IPS-18a (cell line): ENCODE results near the gene KCNE4.

Experiments used
- H3K27ac ChIP-seq: one replicate; pipeline ENCODE4 v1.5.1; 2013; ENCODE audit warnings: low read length
- H3K27me3 ChIP-seq: one replicate; pipeline ENCODE4 v1.6.1; 2013; ENCODE audit warnings: mild to moderate bottlenecking, low read length; ENCODE audit not compliant: control insufficient read depth, insufficient read depth
- H3K36me3 ChIP-seq: one replicate; pipeline ENCODE4 v1.6.1; 2013; ENCODE audit warnings: low read depth, low read length; ENCODE audit not compliant: control insufficient read depth
- H3K4me1 ChIP-seq: one replicate; pipeline ENCODE4 v1.6.1; 2013; ENCODE audit warnings: low read depth, low read length; ENCODE audit not compliant: control insufficient read depth
- H3K4me3 ChIP-seq: one replicate; pipeline ENCODE4 v1.5.1; 2013; ENCODE audit warnings: low read length
- H3K9ac ChIP-seq: one replicate; pipeline ENCODE4 v1.6.1; 2013; ENCODE audit warnings: mild to moderate bottlenecking, low read length, moderate library complexity
- H3K9me3 ChIP-seq: one replicate; pipeline ENCODE4 v1.6.1; 2013; ENCODE audit warnings: low read depth, low read length; ENCODE audit not compliant: control insufficient read depth

KCNE4 gene

GRCh38 chr2:223052548-223053483 is 826 bp downstream of the KCNE4 start:
- no peaks in the 10 kb centered on the region for H3K27me3 ChIP-seq
- H3K4me3 ChIP-seq: no peak overlapping the region
- peaks cover 16% of the 10 kb centered on the region for H3K4me1 ChIP-seq
- H3K27ac ChIP-seq: no peak overlapping the region
- H3K36me3 ChIP-seq: no peaks in the 10 kb centered on the region
- no peaks in the 10 kb centered on the region for H3K9me3 ChIP-seq
- H3K9ac ChIP-seq: no peak overlapping the region

DNA sequence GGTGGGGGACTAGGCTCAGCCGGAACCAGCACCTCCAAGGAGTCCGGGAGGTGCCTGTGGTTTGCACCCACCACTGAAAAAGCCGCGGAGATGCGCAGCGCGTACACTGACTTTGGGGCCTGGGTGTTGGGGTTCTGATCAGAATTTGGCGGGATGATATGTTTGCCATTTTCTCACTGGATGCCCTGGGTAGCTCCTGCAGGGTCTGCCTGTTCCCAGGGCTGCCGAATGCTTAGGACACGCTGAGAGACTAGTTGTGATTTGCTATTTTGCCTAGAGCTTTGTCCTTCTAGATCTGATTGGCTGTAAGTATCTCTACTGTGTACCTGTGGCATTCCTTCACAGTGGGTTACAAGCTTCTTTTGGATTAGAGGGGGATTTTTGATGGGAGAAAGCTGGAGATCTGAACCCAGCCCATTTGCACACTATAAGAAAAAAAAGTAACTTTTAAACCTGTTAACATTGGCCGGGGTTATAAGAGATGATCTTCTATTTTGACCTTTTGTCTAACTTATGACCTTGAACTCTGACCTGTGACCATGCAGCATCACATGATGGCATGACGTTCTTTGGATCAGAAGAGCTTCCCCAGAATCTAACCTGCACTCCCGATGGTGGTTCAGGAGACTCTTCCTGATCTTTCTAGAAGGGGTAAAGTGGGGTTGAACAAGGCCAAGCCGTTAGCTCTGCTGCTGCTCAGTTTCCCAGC is 1.6 kb downstream of the KCNE4 start:
- Histone ChIP-seq H3K9me3 (no peaks in the 10 kb centered on the region), H3K4me1 (peaks cover 16% of the 10 kb centered on the region), H3K9ac (no peak overlapping the region), H3K27me3 (no peaks in the 10 kb centered on the region), H3K36me3 (no peaks in the 10 kb centered on the region), H3K27ac (no peak overlapping the region), H3K4me3 (no peak overlapping the region)

GRCh38 chr2:223054193-223054781 is 2.3 kb downstream of the KCNE4 start:
- no peaks in the 10 kb centered on the region for H3K27me3 ChIP-seq
- H3K27ac ChIP-seq: no peak overlapping the region
- H3K36me3 ChIP-seq: no peaks in the 10 kb centered on the region
- H3K9me3 ChIP-seq: no peaks in the 10 kb centered on the region
- no peak overlapping the region for H3K9ac ChIP-seq
- H3K4me3 ChIP-seq: no peak overlapping the region
- peaks cover 16% of the 10 kb centered on the region for H3K4me1 ChIP-seq

GRCh38 chr2:223055140-223055539 is 3.1 kb downstream of the KCNE4 start:
- Histone ChIP-seq H3K4me3 (no peak overlapping the region), H3K9me3 (no peaks in the 10 kb centered on the region), H3K36me3 (no peaks in the 10 kb centered on the region), H3K27me3 (no peaks in the 10 kb centered on the region), H3K9ac (no peak overlapping the region), H3K27ac (no peak overlapping the region), H3K4me1 (peaks cover 16% of the 10 kb centered on the region)

DNA sequence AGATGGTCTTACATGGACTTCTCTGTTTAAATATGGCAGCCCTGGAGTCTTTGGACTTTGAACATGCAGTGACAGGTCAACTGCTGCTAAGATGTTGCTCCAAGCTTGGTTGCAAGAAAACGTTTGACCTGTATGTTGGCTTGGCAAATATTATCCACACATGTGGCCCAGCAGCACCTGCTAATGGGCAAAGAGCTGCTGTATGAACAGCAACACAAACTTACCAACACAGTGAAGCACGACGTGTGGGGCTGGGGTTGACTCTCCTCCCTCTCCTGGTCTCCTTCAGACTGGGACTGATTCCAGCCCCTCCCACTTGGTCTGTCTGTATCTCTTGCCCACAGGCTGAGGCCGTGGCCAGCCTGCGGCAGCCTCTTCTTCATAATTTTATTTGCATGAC is 3.8 kb downstream of the KCNE4 start:
- H3K9ac ChIP-seq: no peak overlapping the region
- peaks cover 16% of the 10 kb centered on the region for H3K4me1 ChIP-seq
- no peak overlapping the region for H3K4me3 ChIP-seq
- H3K27ac ChIP-seq: no peak overlapping the region
- no peaks in the 10 kb centered on the region for H3K36me3 ChIP-seq
- H3K9me3 ChIP-seq: no peaks in the 10 kb centered on the region
- H3K27me3 ChIP-seq: no peaks in the 10 kb centered on the region

DNA sequence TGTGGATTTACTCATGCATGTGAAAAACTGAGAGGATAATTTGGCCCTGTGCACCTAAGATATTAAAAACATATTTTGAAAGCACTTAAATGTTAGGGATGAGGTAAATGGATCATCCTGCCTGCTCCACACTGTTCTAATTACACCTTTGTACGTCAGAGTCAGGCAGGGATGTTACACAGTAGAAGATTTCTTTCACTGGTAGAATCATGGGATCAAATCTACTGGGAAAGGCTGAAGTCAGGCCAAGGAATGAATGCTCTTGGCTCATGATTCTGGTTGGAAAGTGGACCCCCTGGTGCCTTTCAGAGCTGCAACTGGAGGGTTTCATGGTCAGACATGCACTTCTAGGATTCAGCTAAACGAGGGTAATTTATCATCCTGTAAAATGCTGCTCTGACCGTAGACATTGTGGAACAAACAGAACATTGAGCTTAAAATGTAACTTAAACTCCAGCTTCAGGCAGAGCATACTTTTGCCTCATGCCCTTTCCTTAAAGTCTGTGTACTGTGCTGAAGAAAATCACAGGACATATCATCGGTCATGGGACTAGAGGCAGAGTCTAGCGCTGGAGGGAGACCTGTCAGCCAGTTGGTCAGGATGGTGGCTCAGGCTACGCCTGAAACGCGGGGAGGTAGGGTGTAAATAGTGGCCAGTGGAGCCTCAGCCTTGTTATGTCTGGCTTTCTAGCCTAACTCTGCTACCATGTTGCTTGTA is 4.9 kb downstream of the KCNE4 start:
- Histone ChIP-seq H3K27ac (no peak overlapping the region), H3K4me1 (peaks cover 8% of the 10 kb centered on the region), H3K4me3 (no peak overlapping the region), H3K9ac (no peak overlapping the region), H3K9me3 (no peaks in the 10 kb centered on the region), H3K36me3 (no peaks in the 10 kb centered on the region), H3K27me3 (no peaks in the 10 kb centered on the region)

DNA sequence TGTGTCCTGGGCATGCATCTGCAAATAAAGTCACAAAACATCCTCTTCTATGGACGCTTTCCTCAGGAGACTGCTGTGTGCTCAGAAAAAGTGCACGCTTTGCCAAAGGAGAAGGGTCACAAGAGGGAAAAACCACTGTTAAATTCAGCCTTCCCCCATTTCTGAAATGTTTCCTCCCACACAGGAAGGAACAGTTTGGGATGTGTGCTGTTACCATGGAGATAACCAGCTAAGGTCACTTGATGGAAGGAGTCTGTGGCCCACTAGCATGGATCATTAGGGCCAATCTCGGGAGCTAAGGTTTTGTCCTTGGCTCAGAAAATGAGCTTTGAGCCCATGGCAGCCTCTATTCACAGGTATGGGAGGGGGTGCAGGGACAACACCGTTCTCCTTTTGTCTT is 5.6 kb downstream of the KCNE4 start:
- peaks cover 3% of the 10 kb centered on the region for H3K4me1 ChIP-seq

DNA sequence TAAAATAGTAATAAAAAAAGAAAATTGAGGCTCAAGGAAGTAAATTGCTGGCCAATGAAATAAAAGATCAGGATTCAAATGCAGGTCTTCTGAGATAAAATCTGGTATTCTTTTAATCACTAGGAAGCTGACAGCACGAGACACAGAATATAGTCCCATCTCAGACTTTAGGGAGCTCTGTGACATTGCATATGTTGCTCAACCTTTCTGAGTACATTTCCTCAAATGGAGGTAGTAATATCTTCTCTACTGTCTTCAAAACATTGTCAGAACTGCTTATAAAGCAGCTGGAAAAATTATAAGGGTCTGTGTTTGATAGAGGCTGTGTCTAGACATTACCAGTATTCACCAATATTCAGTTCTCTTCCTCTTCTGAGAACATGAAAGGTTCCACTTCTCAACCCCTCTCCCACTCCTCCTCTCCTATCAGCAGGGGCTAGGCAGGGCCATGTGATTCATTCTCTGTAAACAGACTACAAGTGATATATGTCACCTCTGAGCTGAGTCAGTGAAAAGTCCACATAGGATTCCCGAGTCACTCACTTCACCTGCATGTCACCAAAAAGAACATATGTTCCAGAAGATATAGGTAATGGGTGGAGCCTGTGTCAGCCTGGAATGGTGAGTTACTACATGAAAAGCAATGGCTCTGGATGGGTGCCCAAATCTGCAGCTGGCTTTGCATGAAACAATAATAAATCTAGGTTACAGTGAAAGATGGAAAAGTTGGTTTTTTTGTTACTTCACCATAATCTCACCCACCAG is 7.1 kb downstream of the KCNE4 start:
- Histone ChIP-seq H3K9ac (no peak overlapping the region), H3K36me3 (no peaks in the 10 kb centered on the region), H3K4me1 (peaks cover 5% of the 10 kb centered on the region), H3K27me3 (no peaks in the 10 kb centered on the region), H3K4me3 (no peak overlapping the region), H3K9me3 (no peaks in the 10 kb centered on the region), H3K27ac (no peak overlapping the region)

More for the DNA sequence above, 5.6 kb downstream of the KCNE4 start:
- Histone ChIP-seq H3K27ac (no peak overlapping the region), H3K27me3 (no peaks in the 10 kb centered on the region), H3K4me3 (no peak overlapping the region), H3K9me3 (no peaks in the 10 kb centered on the region), H3K9ac (no peak overlapping the region), H3K36me3 (no peaks in the 10 kb centered on the region)

DNA sequence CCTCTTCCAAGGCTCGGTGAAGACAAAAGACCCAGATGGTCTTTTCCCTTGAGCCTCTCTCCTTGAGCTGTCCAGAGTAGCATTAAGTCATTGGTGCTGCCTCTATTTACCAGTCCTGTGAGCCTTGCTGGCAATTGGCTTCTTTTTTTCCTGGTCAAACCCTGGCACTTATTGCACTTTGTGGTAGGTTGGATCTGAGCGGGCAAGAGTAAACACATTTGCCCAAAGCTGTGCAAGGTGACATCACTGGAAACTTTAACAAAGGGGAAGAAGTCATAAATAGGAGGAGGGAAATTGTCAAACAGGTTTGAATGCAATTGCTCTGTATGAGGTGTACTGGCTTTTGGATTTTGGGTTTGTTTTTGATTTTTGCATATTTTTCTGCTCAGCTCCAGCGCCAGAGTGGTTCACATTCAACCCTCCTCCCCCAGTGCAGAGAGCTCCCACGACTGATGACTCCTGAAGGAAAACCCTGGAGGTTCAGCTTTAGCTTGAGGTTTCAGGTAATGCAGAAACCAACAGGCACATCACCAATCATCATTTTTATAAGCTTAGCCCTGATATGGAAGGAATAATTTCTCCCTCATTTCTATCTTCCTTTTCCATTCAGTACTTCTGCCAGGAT is 8.3 kb downstream of the KCNE4 start:
- Histone ChIP-seq H3K27ac (no peak overlapping the region), H3K27me3 (no peaks in the 10 kb centered on the region), H3K9me3 (no peaks in the 10 kb centered on the region), H3K36me3 (no peaks in the 10 kb centered on the region), H3K9ac (no peak overlapping the region), H3K4me3 (no peak overlapping the region), H3K4me1 (peaks cover 5% of the 10 kb centered on the region)

GRCh38 chr2:223062396-223062795 is 10.4 kb downstream of the KCNE4 start:
- H3K4me3 ChIP-seq: no peak overlapping the region
- H3K9ac ChIP-seq: no peak overlapping the region
- no peaks in the 10 kb centered on the region for H3K36me3 ChIP-seq
- H3K27me3 ChIP-seq: no peaks in the 10 kb centered on the region
- no peaks in the 10 kb centered on the region for H3K9me3 ChIP-seq
- H3K27ac ChIP-seq: no peak overlapping the region
- peaks cover 5% of the 10 kb centered on the region for H3K4me1 ChIP-seq
